ENCODE measurements around the gene OLFM1. TPM values are rescaled to one million over a fixed set of nuclear protein-coding genes. Genes with fewer than 3 reads are reported as not detected.

The OLFM1 gene
- total RNA-seq, 1 donor from 2014 or later: 0.96 TPM

- no peak for DNase-seq (ENCODE audit: low read depth)
- no peak overlapping the region for H3K4me3 ChIP-seq (ENCODE audit: low read depth, low read length)
Observed at GRCh38 chr9:135123126-135123772, 35.8 kb downstream of the OLFM1 start.

GRCh38 chr9:135123773-135124134 lies 36.3 kb downstream of the OLFM1 start:
- H3K4me3 ChIP-seq (ENCODE audit: low read depth, low read length): no peak overlapping the region
- no peak for DNase-seq (ENCODE audit: low read depth)
- H3K27me3 ChIP-seq (ENCODE audit: control insufficient read depth, insufficient read depth, low read length): no peaks in the 10 kb centered on the region
- TF ChIP-seq, protein P1, sequence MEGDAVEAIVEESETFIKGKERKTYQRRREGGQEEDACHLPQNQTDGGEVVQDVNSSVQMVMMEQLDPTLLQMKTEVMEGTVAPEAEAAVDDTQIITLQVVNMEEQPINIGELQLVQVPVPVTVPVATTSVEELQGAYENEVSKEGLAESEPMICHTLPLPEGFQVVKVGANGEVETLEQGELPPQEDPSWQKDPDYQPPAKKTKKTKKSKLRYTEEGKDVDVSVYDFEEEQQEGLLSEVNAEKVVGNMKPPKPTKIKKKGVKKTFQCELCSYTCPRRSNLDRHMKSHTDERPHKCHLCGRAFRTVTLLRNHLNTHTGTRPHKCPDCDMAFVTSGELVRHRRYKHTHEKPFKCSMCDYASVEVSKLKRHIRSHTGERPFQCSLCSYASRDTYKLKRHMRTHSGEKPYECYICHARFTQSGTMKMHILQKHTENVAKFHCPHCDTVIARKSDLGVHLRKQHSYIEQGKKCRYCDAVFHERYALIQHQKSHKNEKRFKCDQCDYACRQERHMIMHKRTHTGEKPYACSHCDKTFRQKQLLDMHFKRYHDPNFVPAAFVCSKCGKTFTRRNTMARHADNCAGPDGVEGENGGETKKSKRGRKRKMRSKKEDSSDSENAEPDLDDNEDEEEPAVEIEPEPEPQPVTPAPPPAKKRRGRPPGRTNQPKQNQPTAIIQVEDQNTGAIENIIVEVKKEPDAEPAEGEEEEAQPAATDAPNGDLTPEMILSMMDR (IDR thresholded peaks at IDR 0.05; ENCODE audit: insufficient read depth, low read length, poor library complexity, severe bottlenecking): no peak
- H3K36me3 ChIP-seq (ENCODE audit: control insufficient read depth, insufficient read depth, low read length): no peaks in the 10 kb centered on the region

More at GRCh38 chr9:135123126-135123772, 35.8 kb downstream of the OLFM1 start:
- TF ChIP-seq, protein P1 (IDR thresholded peaks at IDR 0.05; ENCODE audit: insufficient read depth, low read length, poor library complexity, severe bottlenecking): no peak
- Histone ChIP-seq H3K27me3 (ENCODE audit: control insufficient read depth, insufficient read depth, low read length) (no peaks in the 10 kb centered on the region), H3K36me3 (ENCODE audit: control insufficient read depth, insufficient read depth, low read length) (no peaks in the 10 kb centered on the region)

GRCh38 chr9:135126451-135127187 lies 39.2 kb downstream of the OLFM1 start:
- Histone ChIP-seq H3K36me3 (ENCODE audit: control insufficient read depth, insufficient read depth, low read length) (no peaks in the 10 kb centered on the region), H3K27me3 (ENCODE audit: control insufficient read depth, insufficient read depth, low read length) (no peaks in the 10 kb centered on the region), H3K4me3 (ENCODE audit: low read depth, low read length) (no peak overlapping the region)
- no peak for DNase-seq (ENCODE audit: low read depth)
- TF ChIP-seq, protein P1 (IDR thresholded peaks at IDR 0.05; ENCODE audit: insufficient read depth, low read length, poor library complexity, severe bottlenecking): no peak

DNA sequence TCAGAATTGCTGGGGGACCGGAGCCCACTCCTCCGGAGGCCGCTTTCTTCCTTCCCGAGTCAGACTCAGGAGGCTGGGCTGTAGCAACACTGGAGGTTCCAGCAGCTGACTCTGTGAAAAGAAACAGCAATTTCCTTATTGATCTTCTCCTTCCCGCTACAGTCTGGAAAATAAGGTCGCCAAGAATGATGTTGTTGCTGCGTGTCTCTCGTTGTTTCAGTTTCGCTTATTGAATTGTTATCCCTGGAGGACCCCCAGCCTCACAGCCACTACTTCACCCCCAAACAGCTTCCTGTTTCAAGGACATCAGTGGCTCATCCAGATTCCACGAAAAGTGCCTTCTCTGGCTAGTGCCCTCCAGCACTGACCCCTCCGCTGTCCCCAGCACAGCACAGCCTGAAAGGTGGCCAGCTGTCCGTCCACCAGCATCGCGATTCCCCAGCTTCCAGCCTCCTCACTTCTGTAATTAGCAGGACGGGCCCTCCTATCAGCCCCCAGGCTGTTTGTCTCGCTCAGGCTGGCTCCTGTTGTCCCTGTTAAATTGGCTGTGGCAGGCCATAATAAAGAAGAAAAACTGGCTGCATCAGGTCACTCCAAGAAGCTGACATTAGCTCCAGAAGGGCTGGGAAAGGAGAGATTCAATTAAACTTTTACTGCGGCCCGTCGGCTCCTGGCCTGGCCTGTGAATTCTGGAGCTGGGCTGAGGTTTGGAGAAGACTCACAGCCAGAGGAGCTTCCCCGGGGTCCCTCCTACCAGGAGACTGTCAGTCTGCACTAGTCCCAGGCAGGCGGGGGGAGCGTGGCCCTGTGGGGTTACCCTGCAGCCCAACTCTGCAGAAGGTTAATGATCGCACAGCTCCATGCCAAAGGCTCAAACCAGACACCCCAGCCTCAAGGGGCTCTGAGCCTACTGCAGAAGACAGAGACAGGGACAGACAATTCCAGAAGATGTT lies 40.5 kb downstream of the OLFM1 start:
- no peak for DNase-seq (ENCODE audit: low read depth)
- TF ChIP-seq, protein P1 (IDR thresholded peaks at IDR 0.05; ENCODE audit: insufficient read depth, low read length, poor library complexity, severe bottlenecking): no peak
- H3K36me3 ChIP-seq (ENCODE audit: control insufficient read depth, insufficient read depth, low read length): no peaks in the 10 kb centered on the region

DNA sequence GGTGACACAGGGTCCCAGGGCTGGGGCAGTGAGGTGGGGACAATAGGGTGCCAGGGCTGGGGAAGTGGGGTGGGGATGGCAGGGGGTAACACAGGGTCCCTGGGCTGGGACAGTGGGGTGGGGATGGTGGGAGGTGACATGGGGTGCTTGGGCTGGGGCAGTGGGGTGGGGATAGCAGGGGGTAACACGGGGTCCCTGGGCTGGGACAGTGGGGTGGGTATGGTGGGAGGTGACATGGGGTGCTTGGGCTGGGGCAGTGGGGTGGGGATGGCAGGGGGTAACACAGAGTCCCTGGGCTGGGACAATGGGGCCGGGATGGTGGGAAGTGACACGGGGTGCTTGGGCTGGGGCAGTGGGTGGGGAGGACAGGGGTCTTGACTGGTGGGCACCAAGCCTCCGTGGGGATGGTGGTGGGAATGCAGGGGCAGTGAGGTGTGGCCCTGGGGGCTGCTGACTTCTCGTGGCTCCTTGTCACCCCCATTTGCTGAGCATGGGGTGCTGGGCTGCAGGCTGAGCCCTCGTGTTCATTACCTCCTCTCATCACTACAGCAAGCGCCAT lies 41.7 kb downstream of the OLFM1 start:
- TF ChIP-seq, protein P1 (IDR thresholded peaks at IDR 0.05; ENCODE audit: insufficient read depth, low read length, poor library complexity, severe bottlenecking): no peak
- no peak overlapping the region for H3K4me3 ChIP-seq (ENCODE audit: low read depth, low read length)
- H3K36me3 ChIP-seq (ENCODE audit: control insufficient read depth, insufficient read depth, low read length): no peaks in the 10 kb centered on the region
- no peak for DNase-seq (ENCODE audit: low read depth)
- H3K27me3 ChIP-seq (ENCODE audit: control insufficient read depth, insufficient read depth, low read length): no peaks in the 10 kb centered on the region

More for the DNA sequence above, 40.5 kb downstream of the OLFM1 start:
- H3K4me3 ChIP-seq (ENCODE audit: low read depth, low read length): no peak overlapping the region
- no peaks in the 10 kb centered on the region for H3K27me3 ChIP-seq (ENCODE audit: control insufficient read depth, insufficient read depth, low read length)
